Activated CD8-positive, alpha-beta T cell treated with anti-CD3 and anti-CD28 coated beads, Interleukin-2, amount 10 ng/mL, durations not matched to agents 7 days and 5 days (primary cell): ENCODE results near the gene HOXD10. TPM values are rescaled to one million over a fixed set of nuclear protein-coding genes. Genes with fewer than 3 reads are reported as not detected.

Experiments
- ATAC-seq: fragments of 150-1000 bp; cut with Tn5 transposase; one replicate; pipeline ENCODE4 v1.10.0; 2021; ENCODE audit warnings: moderate library complexity
- CTCF ChIA-PET: fragments of 350-600 bp; sonication (Branson Sonifier 250); formaldehyde crosslinking; loops from one replicate; lab custom pipeline; 2021; ENCODE audit warnings: antibody characterized with exemption; lab: Charles Lee
- POLR2A ChIA-PET: fragments of 350-600 bp; sonication (Branson Sonifier 250); formaldehyde crosslinking; loops from one replicate; lab custom pipeline; 2021; ENCODE audit warnings: antibody characterized with exemption; lab: Charles Lee
- DNase-seq: peaks from one replicate; pipeline ENCODE4 v3.0.0-alpha.2; 2020
- H3K27ac Mint-ChIP-seq: one replicate; pipeline ENCODE4 v1.8.0; 2021; ENCODE audit warnings: mild to moderate bottlenecking, mixed read lengths
- H3K27me3 Mint-ChIP-seq: one replicate; pipeline ENCODE4 v1.8.0; 2021; ENCODE audit warnings: low read depth, mixed read lengths
- H3K36me3 Mint-ChIP-seq: one replicate; pipeline ENCODE4 v1.8.0; 2021; ENCODE audit warnings: low read depth, mixed read lengths
- H3K4me1 Mint-ChIP-seq: one replicate; pipeline ENCODE4 v1.8.0; 2021; ENCODE audit warnings: low read depth, mixed read lengths
- H3K4me3 Mint-ChIP-seq: one replicate; pipeline ENCODE4 v1.8.0; 2021; ENCODE audit warnings: mild to moderate bottlenecking, mixed read lengths
- H3K9me3 Mint-ChIP-seq: one replicate; pipeline ENCODE4 v1.8.0; 2022; ENCODE audit warnings: mixed read lengths; ENCODE audit not compliant: insufficient read depth
- total RNA-seq, 2 experiments: library from RNA; stranded (reverse); gene quantifications; one replicate each; pipeline ENCODE4 v1.2.3, GENCODE V29; 2021

The HOXD10 gene
- total RNA-seq, 2 experiments from 2014 or later: not detected

GRCh38 chr2:176123411-176124109 is 7.0 kb downstream of the HOXD10 start:
- peak overlapping the region; percentile 42 for H3K4me3 Mint-ChIP-seq
- H3K27ac Mint-ChIP-seq: peak overlapping the region; percentile 60
- peaks cover 5% of the 10 kb centered on the region for H3K36me3 Mint-ChIP-seq
- H3K27me3 Mint-ChIP-seq: peaks cover 82% of the 10 kb centered on the region
- no peaks in the 10 kb centered on the region for H3K9me3 Mint-ChIP-seq
- DNase-seq: no peak
- POLR2A ChIA-PET: no interaction called here
- CTCF ChIA-PET: no interaction called here
- peaks cover 4% of the 10 kb centered on the region for H3K4me1 Mint-ChIP-seq
- ATAC-seq: no peak

GRCh38 chr2:176124110-176124946 is 7.8 kb downstream of the HOXD10 start:
- ChIA-PET CTCF (no interaction called here), POLR2A (no interaction called here)
- Mint-ChIP-seq H3K4me1 (peaks cover 7% of the 10 kb centered on the region), H3K9me3 (no peaks in the 10 kb centered on the region), H3K27ac (peak overlapping the region; percentile 71), H3K27me3 (peaks cover 84% of the 10 kb centered on the region), H3K4me3 (peak overlapping the region; percentile 42), H3K36me3 (peaks cover 5% of the 10 kb centered on the region)
- ATAC-seq (no peak), DNase-seq (no peak)

DNA sequence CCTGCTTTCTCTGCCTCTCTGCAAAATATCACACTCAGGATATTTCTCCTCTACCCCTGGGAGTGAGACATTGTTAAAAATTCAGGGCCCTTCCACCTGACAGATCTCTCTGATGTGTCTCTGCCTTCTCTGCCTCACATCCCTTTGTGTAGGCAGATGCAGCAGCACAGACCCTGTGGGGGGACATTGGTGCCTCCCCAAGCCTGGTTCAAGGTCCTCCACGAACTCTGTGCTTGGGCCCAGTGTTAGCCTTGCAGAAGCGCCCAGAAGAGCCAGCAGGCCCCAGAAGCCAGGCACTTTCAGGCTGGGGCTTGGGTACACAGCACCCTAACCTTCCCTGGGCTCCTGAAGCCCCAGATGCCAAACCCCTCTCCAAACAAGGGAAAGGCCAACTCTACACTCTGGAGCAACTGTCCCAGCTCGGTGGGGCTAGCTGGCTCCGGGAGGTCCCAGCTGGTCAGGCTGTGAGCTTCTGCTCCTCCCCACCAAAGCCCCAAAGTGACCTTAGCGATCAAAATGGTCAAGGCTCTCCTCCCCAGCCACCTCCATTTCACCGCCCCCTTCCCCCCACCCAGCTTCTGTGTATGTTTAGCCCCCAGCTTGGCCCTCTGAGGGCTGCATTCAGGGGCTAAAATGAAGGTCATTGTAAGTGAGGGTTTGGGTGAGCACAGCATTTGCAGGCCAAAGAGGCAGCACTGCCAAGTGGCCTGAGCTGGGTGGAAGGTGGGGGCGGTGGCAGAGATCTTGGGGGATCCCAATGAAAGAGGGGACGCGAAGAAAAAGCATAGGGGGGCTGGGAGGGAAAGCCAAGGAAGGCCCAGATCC is 8.6 kb downstream of the HOXD10 start:
- POLR2A ChIA-PET: no interaction called here
- no peak overlapping the region for H3K27ac Mint-ChIP-seq
- no peaks in the 10 kb centered on the region for H3K9me3 Mint-ChIP-seq
- peaks cover 76% of the 10 kb centered on the region for H3K27me3 Mint-ChIP-seq
- peaks cover 7% of the 10 kb centered on the region for H3K4me1 Mint-ChIP-seq
- DNase-seq (no peak), ATAC-seq (no peak)
- CTCF ChIA-PET: interaction anchor here (1.2 to 4.6 kb wide), 8 partner anchors 15 to 1023 kb away, joined by 3 to 50 read pairs (median 24); no protein-coding TSS in a partner anchor
- peaks cover 5% of the 10 kb centered on the region for H3K36me3 Mint-ChIP-seq
- H3K4me3 Mint-ChIP-seq: peak overlapping the region; percentile 6

- Mint-ChIP-seq H3K36me3 (peaks cover 5% of the 10 kb centered on the region), H3K27ac (no peak overlapping the region), H3K4me3 (no peak overlapping the region), H3K4me1 (peaks cover 9% of the 10 kb centered on the region), H3K9me3 (no peaks in the 10 kb centered on the region), H3K27me3 (peaks cover 72% of the 10 kb centered on the region)
- DNase-seq (no peak), ATAC-seq (no peak)
- CTCF ChIA-PET: interaction anchor here (1.2 to 4.6 kb wide), 9 partner anchors 14 to 1023 kb away, joined by 3 to 50 read pairs (median 22); no protein-coding TSS in a partner anchor
- POLR2A ChIA-PET: no interaction called here
Observed at GRCh38 chr2:176125772-176126054, 9.1 kb downstream of the HOXD10 start.

DNA sequence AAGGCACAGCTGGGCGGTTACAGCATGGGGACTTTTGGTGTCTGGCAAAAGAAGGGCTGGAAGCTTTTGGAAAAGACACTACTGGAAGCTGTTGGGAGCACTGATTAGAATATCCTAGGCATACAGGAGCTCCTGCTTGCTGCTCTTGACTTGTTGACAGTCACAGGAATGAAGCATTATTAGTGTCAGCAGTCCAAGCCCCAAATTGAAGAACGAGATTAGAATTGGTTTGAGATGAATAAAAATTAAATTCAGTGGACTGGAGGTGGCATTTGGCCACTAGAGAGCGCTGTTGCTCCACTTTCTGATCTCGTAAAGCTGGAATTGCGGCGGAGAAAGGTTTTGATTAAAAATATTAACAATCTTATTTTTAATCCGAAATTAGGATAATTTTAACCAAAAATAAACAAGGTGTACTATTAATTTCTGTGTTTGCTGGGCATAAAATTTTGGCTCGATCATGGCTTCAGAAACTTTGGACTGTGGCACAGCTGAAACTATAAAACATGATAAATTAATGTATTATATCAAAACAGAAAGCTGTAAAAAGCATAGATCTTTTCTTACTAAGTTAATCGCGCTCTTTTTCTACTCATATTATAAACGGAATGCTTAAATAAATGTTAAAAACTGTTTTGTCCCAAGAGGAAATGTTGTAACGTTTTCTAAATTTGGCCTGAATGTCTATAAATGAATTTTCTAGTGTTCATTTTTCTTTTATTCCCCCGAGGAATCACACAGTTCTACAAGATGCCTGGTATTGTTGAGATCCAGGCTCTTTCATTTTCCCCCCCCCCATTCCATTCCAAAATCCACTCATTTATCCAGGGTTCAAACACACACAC is 10.6 kb downstream of the HOXD10 start:
- Mint-ChIP-seq H3K4me1 (peaks cover 16% of the 10 kb centered on the region), H3K9me3 (no peaks in the 10 kb centered on the region), H3K4me3 (no peak overlapping the region), H3K36me3 (peaks cover 6% of the 10 kb centered on the region), H3K27ac (no peak overlapping the region), H3K27me3 (peaks cover 73% of the 10 kb centered on the region)
- DNase-seq (peak; percentile 75), ATAC-seq (no peak)
- POLR2A ChIA-PET: interaction anchor here (1.7 kb wide), 1 partner anchor 328 kb away, joined by 6 read pairs; no protein-coding TSS in a partner anchor
- CTCF ChIA-PET: interaction anchor here (0.6 to 4.6 kb wide), 37 partner anchors 13 to 1037 kb away, joined by 3 to 50 read pairs (median 5); no protein-coding TSS in a partner anchor

DNA sequence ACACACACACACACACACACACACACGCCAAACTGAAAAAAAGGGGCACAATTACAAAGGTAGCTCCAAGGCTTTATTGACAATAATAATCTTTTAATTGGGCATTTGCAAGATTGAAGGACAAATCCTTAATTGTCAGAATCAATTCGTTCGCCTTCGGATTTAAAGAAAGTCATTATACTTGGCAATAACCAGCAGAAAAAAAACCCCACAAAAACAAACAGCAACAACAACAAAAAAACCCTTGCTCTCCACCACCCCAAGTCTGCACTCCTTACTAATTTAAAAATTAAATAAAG is 11.1 kb downstream of the HOXD10 start:
- ChIA-PET CTCF (interaction anchor here (0.7 to 4.6 kb wide), 21 partner anchors 12 to 1036 kb away, joined by 3 to 50 read pairs (median 7); no protein-coding TSS in a partner anchor), POLR2A (interaction anchor here (1.7 kb wide), 1 partner anchor 327 kb away, joined by 6 read pairs; no protein-coding TSS in a partner anchor)
- H3K9me3 Mint-ChIP-seq: no peaks in the 10 kb centered on the region
- peaks cover 18% of the 10 kb centered on the region for H3K4me1 Mint-ChIP-seq
- peaks cover 6% of the 10 kb centered on the region for H3K36me3 Mint-ChIP-seq
- DNase-seq (no peak), ATAC-seq (no peak)
- peaks cover 74% of the 10 kb centered on the region for H3K27me3 Mint-ChIP-seq
- H3K27ac Mint-ChIP-seq: peak overlapping the region; percentile 44
- no peak overlapping the region for H3K4me3 Mint-ChIP-seq

DNA sequence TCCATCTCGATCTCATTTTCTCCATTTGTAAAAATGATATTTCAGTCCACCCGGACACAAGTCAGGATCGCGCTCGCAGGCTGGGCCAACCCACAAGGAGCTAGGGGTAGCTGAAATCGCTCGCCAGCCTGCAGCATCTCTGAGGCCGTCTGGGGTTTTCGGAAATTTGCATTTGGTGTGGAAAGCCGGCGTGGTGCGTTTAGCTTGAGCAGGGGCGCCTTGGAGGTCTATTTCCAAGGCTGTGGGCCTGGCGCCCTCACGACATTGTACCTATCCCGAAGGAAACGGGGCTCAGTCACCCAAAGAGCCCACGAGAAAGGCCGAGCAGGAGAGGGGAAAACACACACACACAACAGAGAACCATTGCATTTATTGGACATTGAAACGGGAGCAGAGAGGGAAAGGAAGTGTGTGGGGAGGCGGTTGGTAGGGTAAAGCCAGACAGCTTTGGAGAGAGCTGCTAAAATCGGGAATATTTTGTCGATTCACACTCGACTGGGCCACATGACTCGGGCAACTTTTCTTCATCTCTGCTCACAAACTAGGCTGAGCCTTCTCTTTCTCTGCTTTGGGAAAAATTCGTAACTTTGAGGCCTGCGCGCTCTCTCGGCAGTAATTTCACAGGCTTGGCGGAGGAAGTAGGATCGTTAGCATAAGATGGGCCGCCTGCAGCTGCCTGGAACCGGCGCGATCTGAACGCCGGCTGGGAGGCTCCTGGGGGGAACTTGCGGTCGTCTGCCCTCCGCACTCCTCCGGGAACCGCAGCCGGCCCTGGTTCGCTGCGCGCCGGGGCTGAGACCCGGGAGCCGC is 11.8 kb downstream of the HOXD10 start:
- H3K27me3 Mint-ChIP-seq: peaks cover 78% of the 10 kb centered on the region
- POLR2A ChIA-PET: interaction anchor here (1.7 kb wide), 1 partner anchor 327 kb away, joined by 6 read pairs; no protein-coding TSS in a partner anchor
- H3K4me3 Mint-ChIP-seq: peak overlapping the region; percentile 30
- CTCF ChIA-PET: interaction anchor here (0.6 to 4.6 kb wide), 14 partner anchors 12 to 1020 kb away, joined by 3 to 50 read pairs (median 8); no protein-coding TSS in a partner anchor
- peaks cover 6% of the 10 kb centered on the region for H3K36me3 Mint-ChIP-seq
- H3K4me1 Mint-ChIP-seq: peaks cover 18% of the 10 kb centered on the region
- H3K9me3 Mint-ChIP-seq: no peaks in the 10 kb centered on the region
- ATAC-seq (no peak), DNase-seq (no peak)
- peak overlapping the region; percentile 44 for H3K27ac Mint-ChIP-seq

DNA sequence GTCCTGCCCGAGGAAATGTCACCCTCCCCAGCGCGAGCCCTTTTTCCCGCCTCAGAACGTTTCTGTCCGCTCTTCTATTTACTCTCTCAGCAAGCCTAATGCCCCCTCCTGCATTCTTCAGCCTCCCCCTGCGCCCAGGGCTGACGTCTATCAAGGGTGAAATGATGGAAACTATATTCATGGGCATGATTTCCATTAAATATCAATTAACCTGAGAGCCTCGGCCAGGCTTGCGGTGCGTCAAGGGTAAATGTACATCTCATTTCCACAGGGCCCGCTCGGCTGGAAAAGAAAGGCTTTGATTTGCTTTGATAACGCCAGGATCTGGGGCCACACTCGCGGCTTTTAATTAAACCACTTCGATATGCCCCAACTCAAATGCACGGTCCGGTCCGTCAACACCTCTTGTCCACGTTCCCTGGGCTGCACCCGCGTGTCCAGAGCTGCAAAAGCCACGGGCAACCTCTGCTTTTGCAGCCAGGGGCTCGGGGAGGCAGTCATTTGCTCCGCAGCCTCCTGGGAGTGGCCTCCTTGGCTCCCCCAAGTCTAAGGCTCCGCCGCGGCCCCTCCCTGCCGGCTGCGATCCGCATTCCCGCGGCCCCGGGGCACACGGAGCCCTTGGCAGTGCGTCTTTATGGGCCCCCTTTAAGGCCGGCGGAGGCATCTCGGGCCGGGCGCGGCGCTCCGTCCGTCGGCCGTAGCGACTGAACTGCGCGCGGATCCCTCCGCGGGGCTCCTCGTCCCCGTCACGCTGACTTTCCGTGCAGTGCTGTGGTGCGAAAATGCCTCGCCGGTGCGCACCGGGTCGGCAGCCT is 12.6 kb downstream of the HOXD10 start, which contains the start of gene HOXD8:
Gene HOXD8 (plus strand): TSS at position 724 of the 815 bp plus-strand sequence. CDS start 662 bp downstream, outside the sequence.
- CTCF ChIA-PET: interaction anchor here (3.4 to 4.6 kb wide), 3 partner anchors 425 to 1019 kb away, joined by 25 to 38 read pairs (median 37); no protein-coding TSS in a partner anchor
- Mint-ChIP-seq H3K27me3 (peaks cover 79% of the 10 kb centered on the region), H3K36me3 (peaks cover 3% of the 10 kb centered on the region), H3K27ac (peak within 1 kb of the TSS; percentile 64), H3K9me3 (no peaks in the 10 kb centered on the region), H3K4me3 (peak within 1 kb of the TSS; percentile 30), H3K4me1 (peaks cover 18% of the 10 kb centered on the region)
- no peak for DNase-seq
- POLR2A ChIA-PET: no interaction called here
- no peak for ATAC-seq

- no peak for ATAC-seq
- no peaks in the 10 kb centered on the region for H3K9me3 Mint-ChIP-seq
- POLR2A ChIA-PET: no interaction called here
- DNase-seq: no peak
- H3K4me1 Mint-ChIP-seq: peaks cover 18% of the 10 kb centered on the region
- peaks cover 2% of the 10 kb centered on the region for H3K36me3 Mint-ChIP-seq
- H3K4me3 Mint-ChIP-seq: no peak overlapping the region
- peaks cover 77% of the 10 kb centered on the region for H3K27me3 Mint-ChIP-seq
- CTCF ChIA-PET: interaction anchor here (0.9 to 4.6 kb wide), 6 partner anchors 9 to 522 kb away, joined by 3 to 37 read pairs (median 9); no protein-coding TSS in a partner anchor
- no peak overlapping the region for H3K27ac Mint-ChIP-seq
Observed at GRCh38 chr2:176129813-176130146, 13.2 kb downstream of the HOXD10 start.
